IMR-90 (cell line): ENCODE data around the gene RTN3. TPM values are rescaled to one million over a fixed set of nuclear protein-coding genes. Genes with fewer than 3 reads are reported as not detected.

Source experiments
- ATAC-seq: fragments of 200-7000 bp; cut with Tn5 transposase; 2 replicates; pipeline ENCODE4 v1.9.1; 2020; ENCODE audit warnings: low read depth, mild to moderate bottlenecking, moderate library complexity
- BruUV-seq: library from RNA; stranded (reverse); fragments of 400-500 nt; replicated peaks from 2 replicates; lab custom pipeline; 2021; lab: Mats Ljungman, UMichigan
- CTCF ChIA-PET: fragments of 300-600 bp; formaldehyde crosslinking; extraction: SDS; loops from one replicate; lab custom pipeline; 2021; ENCODE audit warnings: antibody characterized with exemption; lab: Yijun Ruan, JAX
- POLR2A ChIA-PET: fragments of 300-600 bp; sonication (Branson Sonifier 250); formaldehyde crosslinking; loops from one replicate; lab custom pipeline; 2022; ENCODE audit warnings: antibody characterized with exemption; ENCODE audit not compliant: unreplicated experiment; lab: Charles Lee
- DNase-seq: peaks from one replicate; pipeline ENCODE4 v3.0.0; 2013
- H2AFZ ChIP-seq: replicated peaks from 2 replicates; pipeline ENCODE3; 2013; ENCODE audit warnings: low read length, mild to moderate bottlenecking; ENCODE audit not compliant: poor library complexity
- H2AK5ac ChIP-seq: 2 replicates; pipeline ENCODE4 v1.6.1; 2013; ENCODE audit warnings: low read depth, low read length, inconsistent platforms
- H2AK9ac ChIP-seq: replicated peaks from 2 replicates; pipeline ENCODE3; 2013; ENCODE audit warnings: mild to moderate bottlenecking, low read depth, low read length, moderate library complexity; ENCODE audit not compliant: poor library complexity
- H2BK120ac ChIP-seq: 2 replicates; pipeline ENCODE4 v1.6.1; 2013; ENCODE audit warnings: low read depth, low read length, inconsistent platforms
- H2BK15ac ChIP-seq: 3 replicates; pipeline ENCODE4 v1.6.1; 2013; ENCODE audit warnings: low read depth, low read length, inconsistent platforms
- H2BK20ac ChIP-seq: 2 replicates; pipeline ENCODE4 v1.6.1; 2013; ENCODE audit warnings: low read depth, mild to moderate bottlenecking, inconsistent platforms, low read length, moderate library complexity
- H2BK5ac ChIP-seq: 2 replicates; pipeline ENCODE4 v1.6.1; 2013; ENCODE audit warnings: mild to moderate bottlenecking, low read depth, low read length, inconsistent platforms; ENCODE audit not compliant: poor library complexity, severe bottlenecking
- H3K14ac ChIP-seq: replicated peaks from 2 replicates; pipeline ENCODE4 v1.6.1; 2013; ENCODE audit warnings: low read depth, low read length, inconsistent platforms
- H3K18ac ChIP-seq: 2 replicates; pipeline ENCODE4 v1.6.1; 2013; ENCODE audit warnings: low read depth, low read length, control low read depth
- H3K23ac ChIP-seq: 2 replicates; pipeline ENCODE4 v1.6.1; 2013; ENCODE audit warnings: low read depth, low read length, inconsistent platforms
- H3K27ac ChIP-seq: 2 replicates; pipeline ENCODE4 v1.5.1; 2013; ENCODE audit warnings: mild to moderate bottlenecking, control low read depth, low read length; ENCODE audit not compliant: insufficient read depth
- H3K27me3 ChIP-seq: 2 replicates; pipeline ENCODE4 v1.6.1; 2013; ENCODE audit warnings: low read length; ENCODE audit not compliant: control insufficient read depth, insufficient read depth
- H3K36me3 ChIP-seq: 2 replicates; pipeline ENCODE4 v1.6.1; 2013; ENCODE audit warnings: low read length, mixed read lengths; ENCODE audit not compliant: control insufficient read depth, insufficient read depth
- H3K4ac ChIP-seq: 2 replicates; pipeline ENCODE4 v1.6.1; 2013; ENCODE audit warnings: low read depth, low read length, inconsistent platforms
- H3K4me1 ChIP-seq: 2 replicates; pipeline ENCODE4 v1.6.1; 2013; ENCODE audit warnings: low read length, mixed read lengths; ENCODE audit not compliant: control insufficient read depth, insufficient read depth
- H3K4me2 ChIP-seq: 2 replicates; pipeline ENCODE4 v1.6.1; 2013; ENCODE audit warnings: low read depth, mild to moderate bottlenecking, control low read depth, low read length, moderate library complexity
- H3K4me3 ChIP-seq: 2 replicates; pipeline ENCODE4 v1.5.1; 2013; ENCODE audit warnings: low read depth, mild to moderate bottlenecking, control low read depth, low read length, moderate library complexity; ENCODE audit not compliant: insufficient read depth
- H3K56ac ChIP-seq: 2 replicates; pipeline ENCODE4 v1.6.1; 2013; ENCODE audit warnings: low read length, inconsistent platforms; ENCODE audit not compliant: insufficient read depth; ENCODE audit errors: extremely low read depth
- H3K79me1 ChIP-seq, 2 experiments: 2 replicates each; pipeline ENCODE4 v1.6.1; 2013; ENCODE audit warnings: low read length in 2 of 2, inconsistent platforms in 1 of 2, low read depth in 1 of 2
- H3K9ac ChIP-seq: 2 replicates; pipeline ENCODE4 v1.6.1; 2013; ENCODE audit warnings: low read depth, low read length, control low read depth
- H3K9me1 ChIP-seq: 2 replicates; pipeline ENCODE4 v1.6.1; 2013; ENCODE audit warnings: low read length, inconsistent platforms; ENCODE audit not compliant: insufficient read depth
- H3K9me3 ChIP-seq: 2 replicates; pipeline ENCODE4 v1.6.1; 2013; ENCODE audit warnings: low read length; ENCODE audit not compliant: control insufficient read depth, insufficient read depth
- H4K20me1 ChIP-seq: 2 replicates; pipeline ENCODE4 v1.6.1; 2013; ENCODE audit warnings: low read length, inconsistent platforms; ENCODE audit not compliant: insufficient read depth
- H4K5ac ChIP-seq: 2 replicates; pipeline ENCODE4 v1.6.1; 2013; ENCODE audit warnings: mild to moderate bottlenecking, low read depth, low read length, control low read depth
- H4K8ac ChIP-seq, 2 experiments: 2 replicates each; pipeline ENCODE4 v1.6.1; 2013; ENCODE audit warnings: low read depth in 2 of 2, low read length in 2 of 2, control low read depth in 1 of 2, inconsistent platforms in 1 of 2
- H4K91ac ChIP-seq: 2 replicates; pipeline ENCODE4 v1.6.1; 2013; ENCODE audit warnings: low read depth, low read length, inconsistent platforms; ENCODE audit not compliant: insufficient read depth
- BHLHE40 ChIP-seq: fragments of 150-350 bp; IDR thresholded peaks from 2 replicates; pipeline ENCODE4 v1.6.1; 2016; ENCODE audit warnings: mild to moderate bottlenecking, low read depth, low read length
- CEBPB ChIP-seq: IDR thresholded peaks from 2 replicates; pipeline ENCODE4 v1.6.1; 2012; ENCODE audit warnings: low read depth, low read length, improper control_type of control experiment
- MAFK ChIP-seq: IDR thresholded peaks from 2 replicates; pipeline ENCODE4 v1.6.1; 2012; ENCODE audit warnings: low read depth, low read length, improper control_type of control experiment
- MXI1 ChIP-seq: IDR thresholded peaks from 2 replicates; pipeline ENCODE4 v1.6.1; 2012; ENCODE audit warnings: low read depth, mild to moderate bottlenecking, low read length, moderate library complexity, borderline replicate concordance
- NFE2L2 ChIP-seq: fragments of 150-350 bp; IDR thresholded peaks from 2 replicates; pipeline ENCODE4 v1.6.1; 2016; ENCODE audit warnings: low read depth, mild to moderate bottlenecking, low read length
- POLR2A ChIP-seq: IDR thresholded peaks from 2 replicates; pipeline ENCODE4 v1.6.1; 2012; ENCODE audit warnings: mild to moderate bottlenecking, low read depth, low read length
- WGBS, 2 experiments: methylation state at CpG; one replicate each; pipeline versions ENCODE4 v1.1.5 to v1.1.7; 2013; ENCODE audit warnings: missing lambda C conversion rate in 2 of 2; ENCODE audit not compliant: insufficient read length in 1 of 2; ENCODE audit errors: extremely low coverage in 2 of 2; 5-methylcytosine and 5-hydroxymethylcytosine counted together
- dilution Hi-C: fragments of 300-500 bp; cut with HindIII; formaldehyde crosslinking; loops from one replicate; pipeline ENCODE4 v1.14.3; 2018; ENCODE audit warnings: low sequenced_read_pairs; ENCODE audit not compliant: unreplicated experiment
- in situ Hi-C: fragments of 300-500 bp; cut with MboI; formaldehyde crosslinking; loops from 3 replicates; pipeline ENCODE4 v1.14.3; 2019; ENCODE audit warnings: low sequenced_read_pairs, inconsistent platforms, mixed read lengths
- intact Hi-C: fragments of 100-400 bp; cut with micrococcal nuclease; formaldehyde crosslinking; loops from 2 replicates; pipeline ENCODE4 v1.10.0; 2022
- polyA plus RNA-seq, 3 experiments: library from polyadenylated mRNA; depleted of rRNA; stranded (reverse); fragments of >200 nt; gene quantifications; 2 replicates each; pipeline ENCODE4 v1.2.3, GENCODE V29; 2012; ENCODE audit warnings: low replicate concordance in 1 of 3
- total RNA-seq: library from RNA; depleted of rRNA; stranded (reverse); fragments of >200 nt; gene quantifications from 2 replicates; pipeline ENCODE4 v1.2.3, GENCODE V29; 2012
- TF ChIP-seq, protein P1 (sequence below): fragments of 150-350 bp; IDR thresholded peaks from 2 replicates; pipeline ENCODE4 v1.6.1; 2016; ENCODE audit warnings: low read depth, mild to moderate bottlenecking, low read length, moderate library complexity, borderline replicate concordance

Gene RTN3
- total and polyA plus RNA-seq, 2 of the 4 experiments (the other 2 are of a cell fraction): 31.2 to 64.6 TPM

- no peak overlapping the region for H2AK9ac ChIP-seq
- H4K8ac ChIP-seq: no peak overlapping the region
- intact Hi-C loops: no loop called here
- H3K4me3 ChIP-seq: no peak overlapping the region
- no peak overlapping the region for H3K4ac ChIP-seq
- CTCF ChIA-PET: interaction anchor here (0.6 kb wide), 1 partner anchor 11 kb away, joined by 3 read pairs; no protein-coding TSS in a partner anchor
- H3K56ac ChIP-seq: no peak overlapping the region
- peaks cover 37% of the 10 kb centered on the region for H4K20me1 ChIP-seq
- H3K79me1 ChIP-seq: peaks cover 14 to 69% of the 10 kb centered on the region in 2 experiments
- dilution Hi-C loops: no loop called here
- no TSS peak for BruUV-seq
- POLR2A ChIA-PET: interaction anchor here (0.6 kb wide), 1 partner anchor 15 kb away, joined by 4 read pairs; no protein-coding TSS in a partner anchor
- no peak overlapping the region for H2AFZ ChIP-seq
- no peak overlapping the region for H2BK20ac ChIP-seq
- no peak overlapping the region for H3K14ac ChIP-seq
- no CpG with 5 or more reads among the region's 1 CpG for WGBS, 2 experiments
- H2BK120ac ChIP-seq: no peak overlapping the region
- no peaks in the 10 kb centered on the region; the same call in 1 of the 2 replicates for H3K36me3 ChIP-seq
- no peak overlapping the region for H2BK15ac ChIP-seq
- H2AK5ac ChIP-seq: no peak overlapping the region
- in situ Hi-C loops: no loop called here
- no peak overlapping the region for H3K27ac ChIP-seq
- H3K9me1 ChIP-seq: no peaks in the 10 kb centered on the region
- peaks cover 4% of the 10 kb centered on the region for H3K4me1 ChIP-seq
- ATAC-seq: no peak
- TF ChIP-seq MAFK: no peak
- no peak for TF ChIP-seq CEBPB
- TF ChIP-seq MXI1: no peak
- TF ChIP-seq BHLHE40: no peak
- TF ChIP-seq NFE2L2: no peak
- no peak for TF ChIP-seq POLR2A
- TF ChIP-seq, protein P1, sequence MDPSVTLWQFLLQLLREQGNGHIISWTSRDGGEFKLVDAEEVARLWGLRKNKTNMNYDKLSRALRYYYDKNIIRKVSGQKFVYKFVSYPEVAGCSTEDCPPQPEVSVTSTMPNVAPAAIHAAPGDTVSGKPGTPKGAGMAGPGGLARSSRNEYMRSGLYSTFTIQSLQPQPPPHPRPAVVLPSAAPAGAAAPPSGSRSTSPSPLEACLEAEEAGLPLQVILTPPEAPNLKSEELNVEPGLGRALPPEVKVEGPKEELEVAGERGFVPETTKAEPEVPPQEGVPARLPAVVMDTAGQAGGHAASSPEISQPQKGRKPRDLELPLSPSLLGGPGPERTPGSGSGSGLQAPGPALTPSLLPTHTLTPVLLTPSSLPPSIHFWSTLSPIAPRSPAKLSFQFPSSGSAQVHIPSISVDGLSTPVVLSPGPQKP: no peak
- no peaks in the 10 kb centered on the region for H3K9me3 ChIP-seq
- H4K91ac ChIP-seq: no peak overlapping the region
- no peak overlapping the region for H3K4me2 ChIP-seq
- H3K9ac ChIP-seq: no peak overlapping the region
- DNase-seq: no peak
- no peak overlapping the region for H3K23ac ChIP-seq
- H2BK5ac ChIP-seq: no peak overlapping the region
- no peak overlapping the region for H4K5ac ChIP-seq
- no peaks in the 10 kb centered on the region for H3K27me3 ChIP-seq
- H3K18ac ChIP-seq: no peak overlapping the region
These were observed 27.5 kb downstream of the RTN3 start for GRCh38 chr11:63708764-63709163.
